Hepatic stellate cell (primary cell): ENCODE data around the gene COX14.
"Not testable (repeated sequence)": the region's sequence is repeated elsewhere in the genome, so short reads cannot be mapped to it uniquely, and the experiment has no call there.

Source experiments
- DNase-seq: peaks from one replicate; pipeline ENCODE4 v3.0.0; 2011; ENCODE audit warnings: low spot score

COX14 gene

GRCh38 chr12:50107416-50108268, 4.4 kb upstream of the COX14 start:
- no peak for DNase-seq

- DNase-seq: no peak
Measured at GRCh38 chr12:50109319-50109718, 2.7 kb upstream of the COX14 start.

GRCh38 chr12:50110127-50110761, 1.8 kb upstream of the COX14 start:
- DNase-seq: peak; percentile 34

GRCh38 chr12:50110762-50111351, 1.2 kb upstream of the COX14 start:
- DNase-seq: peak; percentile 62

GRCh38 chr12:50111395-50111692, 692 bp upstream of the COX14 start:
- no peak for DNase-seq

- peak; percentile 61 for DNase-seq
Measured at GRCh38 chr12:50112456-50113218, 601 bp downstream of the COX14 start.

DNA sequence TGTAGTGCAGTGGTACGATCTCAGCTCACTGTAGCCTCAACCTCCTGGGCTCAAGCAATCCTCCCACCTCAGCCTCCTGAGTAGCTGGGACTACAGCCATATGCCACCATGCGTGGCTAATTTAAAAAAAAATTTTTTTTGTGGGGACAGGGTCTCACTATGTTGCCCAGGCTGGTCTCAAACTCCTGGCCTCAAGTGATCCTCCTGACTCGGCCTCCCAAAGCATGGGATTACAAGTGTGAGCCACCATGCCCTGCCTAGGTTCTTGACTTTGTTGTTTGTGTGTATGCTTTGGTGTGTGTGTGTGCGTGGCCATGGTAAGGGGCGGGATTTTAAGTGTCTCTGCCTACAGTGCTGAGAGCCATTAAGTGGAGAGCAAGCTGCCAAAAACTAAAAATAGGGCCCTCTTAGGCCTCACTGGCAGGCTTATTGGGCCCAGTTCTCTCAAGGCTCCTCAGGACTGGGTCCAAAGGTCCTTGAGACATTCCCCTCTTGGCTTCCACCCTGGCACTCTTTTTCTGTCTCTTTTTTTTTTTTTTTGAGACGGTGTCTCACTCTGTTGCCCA, 5.1 kb downstream of the COX14 start:
- DNase-seq: no peak

- DNase-seq: no peak
Measured at GRCh38 chr12:50119387-50119786, 7.4 kb downstream of the COX14 start.

DNA sequence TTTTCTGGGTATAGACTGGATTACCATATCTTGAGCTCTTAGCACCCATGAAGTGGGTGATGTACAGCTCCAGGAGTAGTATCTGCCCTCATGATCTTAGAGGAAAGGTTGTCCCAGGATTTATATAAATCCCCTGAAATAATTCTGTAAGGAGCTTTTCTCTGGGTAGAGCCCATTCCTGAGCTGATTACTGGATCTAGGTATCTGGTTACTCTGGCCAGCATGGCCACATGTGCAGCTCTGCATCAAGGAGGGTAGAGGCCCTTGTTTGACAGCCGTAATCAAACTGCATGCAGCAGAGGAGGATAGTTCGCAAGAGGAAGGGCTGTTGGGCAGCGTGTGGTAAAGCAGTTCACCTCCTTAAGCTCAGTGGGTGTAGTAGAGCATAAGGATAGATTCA, 8.5 kb downstream of the COX14 start:
- DNase-seq: no peak

DNA sequence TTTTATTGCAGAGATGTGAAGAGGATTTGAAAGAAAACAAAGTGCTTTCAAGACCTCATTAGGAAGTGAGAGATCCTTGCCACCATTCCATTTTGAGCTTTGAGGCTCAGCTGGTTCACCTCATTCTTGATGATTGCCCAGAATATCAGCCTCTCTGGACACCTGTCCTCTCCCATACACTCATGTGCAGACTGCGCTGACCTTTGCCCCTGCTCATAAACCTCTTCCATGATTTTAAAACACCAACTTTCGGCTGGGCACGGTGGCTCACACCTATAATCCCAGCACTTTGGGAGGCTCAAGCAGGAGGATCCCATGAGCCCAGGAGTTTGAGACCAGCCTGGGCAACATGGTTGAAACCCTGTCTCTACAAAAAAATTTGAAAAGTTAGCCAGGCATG, 8.9 kb downstream of the COX14 start:
- no peak for DNase-seq

GRCh38 chr12:50121641-50122040, 9.6 kb downstream of the COX14 start:
- DNase-seq: no peak

GRCh38 chr12:50123203-50123602, 11.2 kb downstream of the COX14 start:
- DNase-seq: no peak

- DNase-seq: no peak
Measured at GRCh38 chr12:50127546-50127945, 15.5 kb downstream of the COX14 start.

DNA sequence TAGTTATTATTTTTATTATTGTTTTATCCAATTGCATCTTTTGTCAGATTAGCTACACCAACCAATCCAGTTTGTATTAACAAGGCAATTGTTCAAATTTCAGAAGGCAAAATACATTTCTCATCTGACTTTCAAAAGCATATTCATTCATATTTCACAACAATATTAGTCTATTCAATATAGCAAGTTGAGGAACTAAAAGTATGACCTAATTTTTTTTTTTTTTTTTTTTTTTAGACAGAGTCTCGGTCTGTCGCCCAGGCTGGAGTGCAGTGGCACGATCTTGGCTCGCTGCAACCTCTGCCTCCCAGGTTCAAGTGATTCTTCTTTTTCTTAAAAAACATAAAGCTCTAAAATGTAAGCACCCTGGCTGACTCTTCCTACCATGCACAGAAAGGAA, 17.3 kb downstream of the COX14 start:
- DNase-seq: no peak

- DNase-seq: no peak
Measured at GRCh38 chr12:50132505-50133135, 20.6 kb downstream of the COX14 start.

DNA sequence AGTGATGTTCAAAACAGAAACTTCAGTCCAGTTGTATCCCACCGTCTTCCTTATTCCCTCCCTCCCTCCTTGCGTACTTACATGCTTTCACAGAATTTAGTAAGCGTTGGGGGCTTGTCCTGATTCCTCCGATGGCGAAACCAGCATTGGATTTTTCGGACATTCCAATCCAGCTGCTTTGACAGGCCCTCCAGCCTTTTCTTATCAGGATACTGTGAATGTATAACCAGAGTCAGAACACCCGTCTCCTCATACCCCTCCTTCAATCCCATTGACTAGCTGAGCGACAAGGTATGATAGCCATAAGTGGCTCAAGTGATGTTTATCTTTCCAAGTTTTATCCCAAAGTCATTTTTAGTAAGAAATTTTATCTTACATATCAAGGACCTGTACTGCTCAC, 31.0 kb downstream of the COX14 start:
- DNase-seq: no peak

- no peak for DNase-seq
Measured at GRCh38 chr12:50145439-50145838, 33.4 kb downstream of the COX14 start.

GRCh38 chr12:50147281-50147680, 35.2 kb downstream of the COX14 start:
- DNase-seq: no peak

DNA sequence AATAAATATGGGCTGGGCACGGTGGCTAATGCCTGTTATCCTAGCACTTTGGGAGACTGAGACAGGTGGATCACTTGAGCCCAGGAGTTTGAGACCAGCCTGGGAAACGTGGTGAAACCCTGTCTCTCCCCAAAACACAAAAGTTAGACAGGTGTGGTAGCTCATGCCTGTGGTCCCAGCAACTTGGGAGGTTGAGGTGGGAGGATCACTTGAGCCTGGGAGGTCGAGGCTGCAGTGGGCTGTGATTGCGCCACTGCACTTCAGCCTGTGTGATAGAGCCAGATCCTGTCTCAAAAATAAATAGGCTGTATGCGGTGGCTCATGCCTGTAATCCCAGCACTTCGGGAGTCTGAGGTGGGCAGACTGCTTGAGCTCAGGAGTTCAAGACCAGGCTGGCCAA, 36.0 kb downstream of the COX14 start:
- not testable (repeated sequence) for DNase-seq

- DNase-seq: no peak
Measured at GRCh38 chr12:50149311-50149710, 37.3 kb downstream of the COX14 start.

DNA sequence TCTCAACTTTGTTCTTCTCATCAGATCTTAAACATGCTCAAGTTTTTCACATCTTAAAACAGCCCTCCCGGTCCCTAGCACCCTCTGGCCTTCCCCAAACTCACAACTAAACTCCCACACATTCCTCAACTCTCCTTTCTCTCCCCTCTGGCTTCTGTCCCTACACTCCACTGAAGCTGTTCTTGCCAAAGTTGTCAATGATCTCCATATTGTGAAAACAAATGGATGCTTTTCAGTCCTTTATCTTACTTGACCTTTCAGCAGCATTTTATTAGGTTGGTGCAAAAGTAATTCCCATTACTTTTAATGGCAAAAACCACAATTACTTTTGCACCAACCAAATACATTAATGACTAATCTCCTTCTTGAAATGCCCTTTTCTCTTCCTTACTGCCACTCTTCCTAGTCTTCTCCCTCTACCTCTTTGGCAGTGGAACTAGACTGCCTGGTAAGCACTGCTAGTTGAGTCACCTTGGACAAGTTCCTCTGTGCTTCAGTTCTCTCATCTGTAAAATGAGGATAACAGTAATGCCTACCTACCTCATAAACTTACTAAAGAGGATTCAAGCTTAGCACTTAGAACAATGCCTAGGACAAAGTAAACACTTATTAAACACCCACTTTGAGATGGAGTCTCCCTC, 39.1 kb downstream of the COX14 start:
- DNase-seq: no peak
